ENCODE results near the gene ZBTB42. TPM values are rescaled to one million over a fixed set of nuclear protein-coding genes. Genes with fewer than 3 reads are reported as not detected.

ZBTB42 gene
- total and polyA plus RNA-seq, 2 donors (not counting 3 experiments of a cell fraction or from before 2014, with no cell fraction given) = 3.1 to 3.8 TPM

- Histone ChIP-seq H3K4me2 (ENCODE audit: insufficient read depth, low read length) (no peak overlapping the region), H3K9ac (replicated peaks; ENCODE audit: extremely low read depth, insufficient read depth, low read length) (no peak overlapping the region), H3K4me1 (ENCODE audit: control insufficient read depth, extremely low read depth, insufficient read depth, low read length) (peaks cover 8% of the 10 kb centered on the region), H3K9me1 (replicated peaks; ENCODE audit: control insufficient read depth, extremely low read depth, insufficient read depth, low read length) (no peaks in the 10 kb centered on the region), H3K79me2 (ENCODE audit: control insufficient read depth, insufficient read depth, low read length) (peaks cover 2% of the 10 kb centered on the region), H2AFZ (ENCODE audit: low read depth, low read length) (no peak overlapping the region), H3K9me3 (replicated peaks; ENCODE audit: control insufficient read depth, insufficient read depth, low read length) (no peaks in the 10 kb centered on the region), H3K4me3 (replicated peaks in 1 of 3; ENCODE audit: insufficient read depth in 1 of 3, low read depth in 1 of 3, low read length in 3 of 3) (no peak overlapping the region), H3K36me3 (ENCODE audit: control insufficient read depth in 2 of 2, extremely low read depth in 1 of 2, insufficient read depth in 2 of 2, low read length in 2 of 2) (peaks cover 7 to 22% of the 10 kb centered on the region in 2 experiments), H4K20me1 (replicated peaks; ENCODE audit: control insufficient read depth, extremely low read depth, insufficient read depth, low read length) (no peaks in the 10 kb centered on the region), H3K27me3 (ENCODE audit: control insufficient read depth in 2 of 2, insufficient read depth in 2 of 2, low read length in 2 of 2) (no peaks in the 10 kb centered on the region), H3K27ac (ENCODE audit: insufficient read depth, low read depth, low read length) (no peak overlapping the region)
- no peak for FAIRE-seq
- CTCF ChIA-PET = interaction anchor here (4.4 kb wide), 1 partner anchor 9 kb away, joined by 31 read pairs; no protein-coding TSS in a partner anchor
- dilution Hi-C loops (cut with MboI; ENCODE audit: extremely low pct_ligation_motif_present, low sequenced_read_pairs) = no loop called here
- intact Hi-C loops (cut with micrococcal nuclease) = no loop called here
- POLR2A ChIA-PET = no interaction called here
- DNase-seq (ENCODE audit: low read depth, low spot score) = no peak
- TF ChIP-seq MAX (IDR thresholded peaks at IDR 0.05; ENCODE audit: insufficient read depth, insufficient read length) (no peak), JUN (IDR thresholded peaks at IDR 0.05; ENCODE audit: borderline replicate concordance, insufficient read depth, insufficient read length, low read depth) (no peak), FOS (IDR thresholded peaks at IDR 0.05; ENCODE audit: borderline replicate concordance, insufficient read depth, low read length) (no peak), POLR2AphosphoS5 (IDR thresholded peaks at IDR 0.05; ENCODE audit: insufficient read depth, low read depth, low read length) (no peak), POLR2A (IDR thresholded peaks at IDR 0.05; ENCODE audit: low read depth, low read length) (no peak), GATA2 (IDR thresholded peaks at IDR 0.05; ENCODE audit: insufficient read depth, insufficient read length, low read depth, low read length) (no peak), MYC (IDR thresholded peaks at IDR 0.05; ENCODE audit: low read depth, low read length) (no peak), CTCF (IDR thresholded peaks at IDR 0.05; ENCODE audit: extremely low read depth in 1 of 2, insufficient read depth in 1 of 2, low read depth in 1 of 2, low read length in 2 of 2) (no peak), EZH2 (IDR thresholded peaks at IDR 0.05; ENCODE audit: borderline replicate concordance, low read depth, low read length, severe bottlenecking) (no peak)
- BruUV-seq (replicated peaks) = no TSS peak
Measured at GRCh38 chr14:104777808-104778249, 23.1 kb upstream of the ZBTB42 start.
